KMS-11 (cell line): Measurements from ENCODE around the gene TTLL11.
"Not testable (repeated sequence)": the region's sequence is repeated elsewhere in the genome, so short reads cannot be mapped to it uniquely, and the experiment has no call there.

Experiments used
- H2AFZ ChIP-seq: fragments of 200-600 bp; sonication (generic); 2 replicates; pipeline ENCODE4 v1.6.1; 2016; ENCODE audit warnings: antibody characterized with exemption, mixed run types, low read depth
- H3K27ac ChIP-seq: fragments of 200-600 bp; sonication (generic); 2 replicates; pipeline ENCODE4 v1.6.1; 2016; ENCODE audit warnings: mild to moderate bottlenecking, mixed run types
- H3K27me3 ChIP-seq: fragments of 200-600 bp; sonication (generic); 2 replicates; pipeline ENCODE4 v1.6.1; 2017; ENCODE audit warnings: mild to moderate bottlenecking, low read depth, mixed run types, moderate library complexity; ENCODE audit not compliant: insufficient read depth
- H3K36me3 ChIP-seq: fragments of 200-600 bp; sonication (generic); 2 replicates; pipeline ENCODE4 v1.6.1; 2017; ENCODE audit warnings: mild to moderate bottlenecking, mixed run types; ENCODE audit not compliant: insufficient read depth
- H3K4me1 ChIP-seq: fragments of 200-600 bp; sonication (generic); 2 replicates; pipeline ENCODE4 v1.6.1; 2016; ENCODE audit warnings: mild to moderate bottlenecking, low read depth, mixed run types; ENCODE audit not compliant: poor library complexity, severe bottlenecking
- H3K4me2 ChIP-seq: fragments of 200-600 bp; sonication (generic); 2 replicates; pipeline ENCODE4 v1.7.0; 2016; ENCODE audit warnings: mild to moderate bottlenecking, mixed run types
- H3K4me3 ChIP-seq: fragments of 200-600 bp; sonication (generic); IDR thresholded peaks from 2 replicates; pipeline ENCODE4 v1.6.1; 2017; ENCODE audit warnings: low read depth, low read length, mixed read lengths; ENCODE audit not compliant: insufficient read depth
- H3K79me2 ChIP-seq: fragments of 200-600 bp; sonication (generic); 2 replicates; pipeline ENCODE4 v1.6.1; 2016; ENCODE audit warnings: low read depth, mixed run types; ENCODE audit not compliant: insufficient read depth
- H3K9ac ChIP-seq: fragments of 200-600 bp; sonication (generic); 2 replicates; pipeline ENCODE4 v1.6.1; 2016; ENCODE audit warnings: mild to moderate bottlenecking, mixed run types
- H4K20me1 ChIP-seq: fragments of 200-600 bp; sonication (generic); 2 replicates; pipeline ENCODE4 v1.6.1; 2016; ENCODE audit warnings: mild to moderate bottlenecking, mixed run types; ENCODE audit not compliant: insufficient read depth
- CTCF ChIP-seq: fragments of 200-600 bp; sonication (generic); conservative IDR thresholded peaks from 2 replicates; pipeline ENCODE4 v1.6.1; 2017; ENCODE audit warnings: low read depth, mild to moderate bottlenecking, antibody characterized with exemption, low read length, moderate library complexity, mixed read lengths

TTLL11 gene

GRCh38 chr9:121985792-121986494 lies 107.2 kb downstream of the TTLL11 start:
- H3K27ac ChIP-seq: no peak overlapping the region
- no peak for TF ChIP-seq CTCF
- no peaks in the 10 kb centered on the region for H3K4me1 ChIP-seq
- no peak overlapping the region for H3K9ac ChIP-seq
- H3K79me2 ChIP-seq: no peaks in the 10 kb centered on the region
- no peak overlapping the region for H3K4me2 ChIP-seq
- H3K27me3 ChIP-seq: no peaks in the 10 kb centered on the region
- no peaks in the 10 kb centered on the region for H4K20me1 ChIP-seq
- no peak overlapping the region for H3K4me3 ChIP-seq
- H2AFZ ChIP-seq: no peak overlapping the region
- H3K36me3 ChIP-seq: no peaks in the 10 kb centered on the region

- Histone ChIP-seq H3K27ac (no peak overlapping the region), H4K20me1 (no peaks in the 10 kb centered on the region), H3K27me3 (no peaks in the 10 kb centered on the region), H3K36me3 (no peaks in the 10 kb centered on the region), H3K4me3 (no peak overlapping the region), H3K4me1 (no peaks in the 10 kb centered on the region), H3K79me2 (no peaks in the 10 kb centered on the region), H3K9ac (no peak overlapping the region), H2AFZ (no peak overlapping the region), H3K4me2 (no peak overlapping the region)
- no peak for TF ChIP-seq CTCF
Observed at GRCh38 chr9:121984726-121985402, 108.2 kb downstream of the TTLL11 start.

- H4K20me1 ChIP-seq: no peaks in the 10 kb centered on the region
- H3K79me2 ChIP-seq: no peaks in the 10 kb centered on the region
- H3K27me3 ChIP-seq: no peaks in the 10 kb centered on the region
- no peak for TF ChIP-seq CTCF
- no peak overlapping the region for H3K9ac ChIP-seq
- no peaks in the 10 kb centered on the region for H3K36me3 ChIP-seq
- no peak overlapping the region for H3K4me3 ChIP-seq
- no peaks in the 10 kb centered on the region for H3K4me1 ChIP-seq
- no peak overlapping the region for H3K4me2 ChIP-seq
- no peak overlapping the region for H2AFZ ChIP-seq
- H3K27ac ChIP-seq: no peak overlapping the region
Observed at GRCh38 chr9:121983736-121984135, 109.4 kb downstream of the TTLL11 start.

GRCh38 chr9:121981118-121981883 lies 111.8 kb downstream of the TTLL11 start:
- no peaks in the 10 kb centered on the region for H3K79me2 ChIP-seq
- no peaks in the 10 kb centered on the region for H3K4me1 ChIP-seq
- no peaks in the 10 kb centered on the region for H3K27me3 ChIP-seq
- H4K20me1 ChIP-seq: no peaks in the 10 kb centered on the region
- no peak overlapping the region for H3K9ac ChIP-seq
- no peak overlapping the region for H3K4me2 ChIP-seq
- no peak overlapping the region for H3K4me3 ChIP-seq
- no peak overlapping the region for H3K27ac ChIP-seq
- no peaks in the 10 kb centered on the region for H3K36me3 ChIP-seq
- no peak for TF ChIP-seq CTCF
- H2AFZ ChIP-seq: no peak overlapping the region

GRCh38 chr9:121980665-121981064 lies 112.4 kb downstream of the TTLL11 start:
- not testable (repeated sequence) for H3K9ac ChIP-seq, H3K27ac ChIP-seq, H3K79me2 ChIP-seq, H2AFZ ChIP-seq, H3K4me1 ChIP-seq, H4K20me1 ChIP-seq, H3K4me2 ChIP-seq, H3K4me3 ChIP-seq, H3K36me3 ChIP-seq, H3K27me3 ChIP-seq
